NOMO-1 (cell line): ENCODE data around the gene PLCL2.
A peak's percentile ranks its signal among the peaks of the same experiment; 100 is the strongest.

Source experiments
- DNase-seq, 2 experiments: peaks; one replicate each; lab custom pipeline; 2025; ENCODE audit not compliant: unreplicated experiment in 2 of 2; lab: John Stamatoyannopoulos, UW

Gene PLCL2

DNA sequence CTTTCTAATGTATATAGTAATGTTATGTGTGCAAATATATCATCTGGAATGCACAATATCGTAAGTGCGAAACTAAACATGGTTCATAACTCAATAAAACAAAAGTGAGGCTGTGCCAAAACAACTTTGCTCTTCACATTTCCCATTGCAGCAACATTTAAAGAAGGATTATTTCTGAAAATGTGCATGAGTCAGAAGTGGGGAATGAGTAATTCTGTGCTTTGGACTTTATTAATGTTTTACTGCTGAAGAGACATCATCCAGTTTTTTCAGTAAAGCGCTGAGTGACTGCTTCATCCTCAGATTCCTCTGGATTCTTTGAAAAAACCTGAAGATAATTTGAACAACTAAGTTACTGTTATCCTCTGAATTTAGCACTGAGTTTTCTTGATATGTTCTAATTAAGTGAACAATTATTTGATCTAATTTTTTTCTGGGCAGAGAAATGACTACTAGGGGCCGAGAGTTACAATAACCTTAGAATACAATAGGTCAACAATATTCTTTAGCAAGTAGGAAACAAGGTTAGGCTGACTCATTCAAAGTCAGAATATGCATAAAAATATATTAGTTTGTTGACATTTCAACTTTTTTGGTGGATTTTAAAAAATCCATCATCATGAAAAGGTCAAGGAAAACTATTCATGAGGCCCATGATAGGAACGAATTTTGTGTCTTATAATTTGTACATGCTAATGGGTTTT lies 20.0 kb upstream of the PLCL2 start:
- no peak for DNase-seq

GRCh38 chr3:16865335-16865734 lies 19.4 kb upstream of the PLCL2 start:
- no peak for DNase-seq

DNA sequence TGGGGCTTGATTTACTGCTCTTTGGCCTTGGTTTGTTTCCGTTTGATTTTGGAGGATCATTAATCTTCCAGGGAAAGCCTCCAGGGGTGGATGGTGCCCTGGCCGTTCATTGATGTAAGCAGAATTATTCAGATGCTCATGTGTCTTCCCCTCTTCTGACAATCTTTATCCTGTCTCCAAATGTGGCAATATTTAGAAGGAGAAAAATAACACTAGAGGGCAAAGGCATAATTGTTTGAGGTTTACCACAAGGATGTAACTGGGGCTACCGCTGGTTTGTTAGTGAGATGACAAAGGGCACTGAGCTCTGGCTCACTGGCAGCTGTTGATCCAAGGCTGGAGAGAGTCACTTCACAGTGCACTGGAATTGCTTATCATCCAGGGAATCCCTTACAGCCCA lies 18.2 kb upstream of the PLCL2 start:
- peak; percentile 67 to 92 for DNase-seq

- DNase-seq = no peak
Measured at GRCh38 chr3:16868513-16868912, 16.2 kb upstream of the PLCL2 start.

- DNase-seq = peak; percentile 33 to 72
Measured at GRCh38 chr3:16869261-16870005, 15.3 kb upstream of the PLCL2 start.

- DNase-seq = no peak
Measured at GRCh38 chr3:16871915-16872842, 12.6 kb upstream of the PLCL2 start.

- DNase-seq = no peak
Measured at GRCh38 chr3:16873872-16874271, 10.9 kb upstream of the PLCL2 start.

GRCh38 chr3:16875876-16876550 lies 8.7 kb upstream of the PLCL2 start:
- no peak for DNase-seq

- DNase-seq = no peak
Measured at GRCh38 chr3:16877505-16877904, 7.2 kb upstream of the PLCL2 start.

DNA sequence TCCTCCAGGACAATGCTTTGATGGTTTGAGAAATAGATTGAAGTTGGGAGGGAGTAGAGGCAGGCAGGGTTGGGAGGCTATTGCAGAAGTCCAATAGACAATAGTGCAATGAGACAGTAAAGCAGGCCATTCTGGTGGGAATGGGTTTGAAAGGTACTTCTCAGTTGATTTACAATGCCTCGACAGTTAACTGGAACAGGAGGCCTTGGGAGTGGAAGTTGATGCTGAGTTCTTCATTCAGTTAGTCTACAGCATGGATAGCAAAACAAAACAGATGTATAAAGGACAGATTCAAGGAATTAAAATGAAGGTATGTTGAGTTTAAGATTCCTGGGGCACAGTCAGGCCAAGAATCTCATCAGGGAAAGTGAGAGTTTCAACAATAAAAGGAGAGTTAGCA lies 6.8 kb upstream of the PLCL2 start:
- DNase-seq = no peak

- no peak for DNase-seq
Measured at GRCh38 chr3:16881896-16882630, 2.7 kb upstream of the PLCL2 start.

DNA sequence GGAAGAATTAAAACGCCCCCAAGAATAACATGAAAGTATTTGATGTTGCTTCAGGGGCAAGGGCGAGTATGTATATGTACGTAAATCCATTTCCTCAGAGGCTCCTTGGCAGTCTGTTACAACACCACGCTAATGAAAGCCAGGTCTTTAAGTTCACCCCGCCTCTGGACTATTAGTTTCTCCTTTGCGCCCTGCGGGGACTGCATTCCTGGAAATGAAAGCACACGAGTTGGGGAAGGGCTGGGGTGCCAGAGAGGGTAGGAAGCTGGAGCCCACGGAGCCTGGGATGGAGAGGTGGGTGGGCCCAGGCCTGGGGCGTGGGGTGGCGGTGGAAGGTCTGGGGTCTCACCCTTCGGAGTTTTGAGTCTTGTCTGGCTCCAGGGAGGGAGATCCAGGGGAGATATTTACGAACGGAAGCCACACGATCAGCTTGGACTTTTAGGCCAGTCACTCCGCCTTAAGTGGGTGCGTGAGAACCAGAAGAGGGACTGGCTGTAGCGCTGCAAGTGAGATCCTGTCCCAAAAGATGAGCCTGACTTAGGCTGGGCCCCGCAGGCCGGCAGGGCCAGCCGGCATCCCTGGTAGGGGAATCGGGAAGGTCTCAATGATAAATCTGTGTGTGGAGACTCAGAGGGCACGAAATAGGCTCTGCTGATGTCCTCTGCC lies 1.6 kb upstream of the PLCL2 start:
- no peak for DNase-seq

DNA sequence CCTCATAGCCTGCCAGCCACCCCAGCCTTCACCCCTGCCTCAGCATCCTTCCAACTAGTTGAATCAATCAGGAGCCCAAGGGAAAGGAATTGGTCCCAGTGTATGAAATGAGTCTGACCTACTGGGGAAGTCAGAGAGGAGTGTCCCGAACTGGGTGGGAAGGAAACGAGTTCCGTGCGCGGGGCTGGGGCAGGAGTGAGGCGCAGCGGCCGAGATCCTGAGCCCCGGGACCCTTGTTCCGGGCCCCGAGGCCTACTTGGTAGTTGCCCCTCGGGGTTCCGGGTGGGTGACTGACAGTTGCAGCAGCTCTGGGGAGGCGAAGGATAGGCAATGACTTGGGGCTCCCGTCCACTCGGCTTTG lies 1.1 kb upstream of the PLCL2 start:
- no peak for DNase-seq

DNA sequence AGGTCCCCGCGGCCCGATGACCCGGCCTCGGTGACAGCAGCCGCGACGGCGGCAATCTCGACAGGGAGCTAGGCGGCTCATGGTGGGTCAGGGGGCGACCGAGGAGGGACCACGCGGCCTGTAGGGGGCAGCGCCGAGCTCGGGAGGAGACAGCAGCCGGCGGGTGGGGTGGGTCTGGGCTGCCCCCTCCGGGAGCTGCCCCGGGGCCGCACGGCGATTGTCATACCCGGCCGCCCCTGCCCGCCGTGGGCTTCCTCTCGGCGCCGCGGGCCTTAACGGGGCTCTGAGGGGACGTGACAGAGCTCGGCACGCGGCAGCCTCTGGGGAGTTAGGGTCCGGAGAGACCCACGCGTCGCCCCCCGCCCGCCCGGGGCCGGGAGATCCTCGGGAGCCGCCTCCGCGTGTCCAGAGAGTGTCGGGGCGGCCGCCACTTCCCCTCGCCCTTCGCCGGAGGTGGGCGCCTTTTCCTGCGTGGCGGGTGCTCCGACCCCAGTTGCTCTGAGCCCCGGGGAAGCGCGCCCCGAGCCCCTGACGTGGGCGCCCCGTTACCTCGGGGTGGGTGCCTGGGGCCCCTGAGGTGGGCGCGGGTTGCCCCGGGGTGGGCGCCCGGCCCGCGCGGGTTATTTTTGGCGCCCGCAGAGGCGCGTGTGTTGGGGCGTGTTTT lies 539 bp upstream of the PLCL2 start:
- peak; percentile 13 to 24 for DNase-seq

- DNase-seq = no peak
Measured at GRCh38 chr3:16885593-16886302, 993 bp downstream of the PLCL2 start.

DNA sequence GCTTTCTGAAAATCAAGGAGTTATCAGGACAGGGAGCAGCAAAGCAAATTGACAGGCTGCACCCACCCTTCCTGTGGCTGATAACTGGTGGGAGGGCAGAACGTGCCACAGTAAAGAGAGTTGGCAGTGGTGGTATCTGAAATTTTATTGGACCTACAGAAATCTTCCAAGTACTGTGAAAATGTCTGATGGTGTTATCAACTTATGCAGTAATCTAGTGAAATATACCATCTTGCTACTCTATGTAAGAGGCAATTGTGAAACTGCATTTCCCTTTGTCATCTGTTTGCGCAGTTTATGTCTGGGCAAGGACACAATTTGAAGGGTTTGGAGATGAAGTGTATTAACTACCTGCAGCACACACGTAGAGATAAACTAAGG lies 1.5 kb downstream of the PLCL2 start:
- peak in 1 of 2 experiments; percentile 53 for DNase-seq

DNA sequence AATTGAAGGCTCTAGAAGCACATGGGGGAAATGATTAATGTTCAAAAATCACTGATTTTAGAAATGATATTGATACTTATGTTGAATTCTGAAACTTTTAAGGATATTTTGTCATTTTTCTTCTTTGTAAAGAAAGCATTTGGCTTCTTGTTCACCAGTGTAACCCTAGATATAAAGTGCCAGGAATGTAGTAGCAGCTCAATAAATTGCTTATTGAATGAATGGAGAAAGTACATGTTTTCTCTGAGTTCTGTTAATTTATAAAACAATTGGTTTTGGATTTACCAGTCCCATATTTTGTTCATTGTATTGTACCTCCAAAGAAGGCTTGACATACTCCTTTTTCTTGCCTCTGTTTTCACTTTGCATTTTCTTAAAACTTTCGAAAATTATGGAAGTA lies 2.4 kb downstream of the PLCL2 start:
- no peak for DNase-seq

GRCh38 chr3:16888356-16888755 lies 3.6 kb downstream of the PLCL2 start:
- no peak for DNase-seq
